GM12873 (cell line): ENCODE measurements around the gene RPP25L.

Experiments
- CTCF ChIP-seq: IDR thresholded peaks from 2 replicates; pipeline ENCODE4 v1.5.1; 2012; ENCODE audit warnings: low read depth, mild to moderate bottlenecking, moderate library complexity, low read length, control low read depth; ENCODE audit not compliant: insufficient read depth; ENCODE audit errors: missing control alignments

Gene RPP25L

GRCh38 chr9:34611811-34612787 is at the start of gene RPP25L:
RPP25L (minus strand) TSS chr9:34612097; CDS start chr9:34611296, 801 bp downstream.
- no peak for TF ChIP-seq CTCF

- TF ChIP-seq CTCF, result no peak
Observed at GRCh38 chr9:34659592-34660253, 47.8 kb upstream of the RPP25L start.

- no peak for TF ChIP-seq CTCF
Observed at GRCh38 chr9:34658461-34658860, 46.6 kb upstream of the RPP25L start.

- no peak for TF ChIP-seq CTCF
Observed at GRCh38 chr9:34656992-34657391, 45.1 kb upstream of the RPP25L start.

GRCh38 chr9:34655394-34655793 is 43.5 kb upstream of the RPP25L start:
- no peak for TF ChIP-seq CTCF

- TF ChIP-seq CTCF, result no peak
Observed at GRCh38 chr9:34654323-34655051, 42.6 kb upstream of the RPP25L start.
